ENCODE data around the gene KRT81.

DNA sequence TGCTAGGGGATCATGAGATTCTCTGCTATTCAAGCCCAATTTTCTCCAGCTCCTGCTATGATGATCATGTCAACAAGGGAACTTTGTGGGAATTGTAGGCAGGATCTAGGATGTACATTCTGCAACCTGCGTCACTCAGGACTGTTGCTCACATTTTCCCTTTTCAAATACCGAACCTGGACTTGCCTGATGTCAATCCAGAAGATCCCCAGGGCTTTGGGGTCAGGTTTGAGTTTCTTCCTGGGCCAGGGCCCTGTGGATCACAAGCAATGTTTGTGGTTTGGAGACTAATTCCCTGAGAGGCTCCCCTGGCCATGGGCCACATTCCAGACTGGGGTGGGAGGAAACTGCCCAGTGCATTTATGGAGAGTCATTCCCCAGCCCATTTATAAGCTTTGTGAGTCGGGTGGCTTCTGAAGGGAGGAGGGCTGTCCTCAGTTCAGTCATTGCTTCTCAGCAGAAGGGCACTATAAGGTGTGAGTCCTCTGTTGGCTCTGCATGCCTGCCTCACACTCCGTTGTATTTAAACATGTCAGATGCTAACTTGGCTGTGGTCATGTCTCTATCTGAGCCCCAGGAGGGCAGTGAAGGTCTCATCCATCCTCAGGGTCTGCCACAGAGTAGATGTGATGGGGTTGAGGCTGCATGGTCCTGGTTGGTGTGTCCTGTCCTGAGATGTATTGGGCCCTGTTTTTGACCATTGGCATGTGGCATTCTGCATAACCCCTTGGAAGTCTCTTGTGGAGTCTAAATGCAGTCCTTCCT, 10.4 kb downstream of the KRT81 start:
- TF ChIP-seq, protein P1, sequence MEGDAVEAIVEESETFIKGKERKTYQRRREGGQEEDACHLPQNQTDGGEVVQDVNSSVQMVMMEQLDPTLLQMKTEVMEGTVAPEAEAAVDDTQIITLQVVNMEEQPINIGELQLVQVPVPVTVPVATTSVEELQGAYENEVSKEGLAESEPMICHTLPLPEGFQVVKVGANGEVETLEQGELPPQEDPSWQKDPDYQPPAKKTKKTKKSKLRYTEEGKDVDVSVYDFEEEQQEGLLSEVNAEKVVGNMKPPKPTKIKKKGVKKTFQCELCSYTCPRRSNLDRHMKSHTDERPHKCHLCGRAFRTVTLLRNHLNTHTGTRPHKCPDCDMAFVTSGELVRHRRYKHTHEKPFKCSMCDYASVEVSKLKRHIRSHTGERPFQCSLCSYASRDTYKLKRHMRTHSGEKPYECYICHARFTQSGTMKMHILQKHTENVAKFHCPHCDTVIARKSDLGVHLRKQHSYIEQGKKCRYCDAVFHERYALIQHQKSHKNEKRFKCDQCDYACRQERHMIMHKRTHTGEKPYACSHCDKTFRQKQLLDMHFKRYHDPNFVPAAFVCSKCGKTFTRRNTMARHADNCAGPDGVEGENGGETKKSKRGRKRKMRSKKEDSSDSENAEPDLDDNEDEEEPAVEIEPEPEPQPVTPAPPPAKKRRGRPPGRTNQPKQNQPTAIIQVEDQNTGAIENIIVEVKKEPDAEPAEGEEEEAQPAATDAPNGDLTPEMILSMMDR (IDR thresholded peaks at IDR 0.05; ENCODE audit: low read depth, low read length, poor library complexity, severe bottlenecking), result no peak
- TF ChIP-seq EZH2phosphoT487 (IDR thresholded peaks at IDR 0.05; ENCODE audit: borderline replicate concordance, low read length), result no peak

All from DOHH2 (cell line).